Small intestine (tissue), 7 donors: ENCODE results near the gene CACNA1H. TPM values are rescaled to one million over a fixed set of nuclear protein-coding genes. Genes with fewer than 3 reads are reported as not detected.
A peak's percentile ranks its signal among the peaks of the same experiment; 100 is the strongest.
"Not testable (repeated sequence)": the region's sequence is repeated elsewhere in the genome, so short reads cannot be mapped to it uniquely, and the experiment has no call there.

ENCODE experiments used
- DNase-seq, 2 donors: peaks; one replicate each; pipeline versions ENCODE4 v3.0.0 to v3.0.0-alpha.2; 2013
- FAIRE-seq: peaks from 2 replicates; lab custom pipeline; 2012; peaks lifted over from hg19 to GRCh38; lab: Jason Lieb, UNC
- H3K27ac ChIP-seq, 3 donors: one replicate each; pipeline ENCODE4 v1.5.1; 2013; ENCODE audit warnings: low read length in 2 of 3, mild to moderate bottlenecking in 2 of 3, control low read depth in 1 of 3, inconsistent platforms in 1 of 3, low read depth in 1 of 3, moderate library complexity in 1 of 3
- H3K27me3 ChIP-seq, 3 donors: one replicate each; pipeline ENCODE4 v1.6.1; 2013; ENCODE audit warnings: low read length in 3 of 3, inconsistent platforms in 1 of 3; ENCODE audit not compliant: control insufficient read depth in 3 of 3, insufficient read depth in 3 of 3
- H3K36me3 ChIP-seq, 3 donors: one replicate each; pipeline ENCODE4 v1.6.1; 2013; ENCODE audit warnings: low read length in 3 of 3, inconsistent platforms in 1 of 3, low read depth in 1 of 3, mild to moderate bottlenecking in 1 of 3, moderate library complexity in 1 of 3; ENCODE audit not compliant: control insufficient read depth in 3 of 3, insufficient read depth in 2 of 3
- H3K4me1 ChIP-seq, 3 donors: one replicate each; pipeline ENCODE4 v1.6.1; 2013; ENCODE audit warnings: low read length in 2 of 3, inconsistent platforms in 1 of 3, low read depth in 1 of 3, mild to moderate bottlenecking in 1 of 3, moderate library complexity in 1 of 3; ENCODE audit not compliant: control insufficient read depth in 3 of 3, insufficient read depth in 2 of 3
- H3K4me3 ChIP-seq, 3 donors: one replicate each; pipeline ENCODE4 v1.5.1; 2013; ENCODE audit warnings: low read length in 3 of 3, control low read depth in 1 of 3, inconsistent platforms in 1 of 3, low read depth in 1 of 3, mild to moderate bottlenecking in 1 of 3, moderate library complexity in 1 of 3
- H3K9me3 ChIP-seq, 2 donors: one replicate each; pipeline ENCODE4 v1.6.1; 2013; ENCODE audit warnings: low read depth in 1 of 2, low read length in 1 of 2; ENCODE audit not compliant: control insufficient read depth in 2 of 2, insufficient read depth in 1 of 2
- WGBS, 3 donors: extraction: QIAGEN DNeasy Blood & Tissue Kit; methylation state at CpG; one replicate each; pipeline ENCODE4 v1.1.7; 2013; 5-methylcytosine and 5-hydroxymethylcytosine counted together
- polyA plus RNA-seq, 4 donors: library from polyadenylated mRNA; stranded (reverse) in 3 of 4; unstranded in 1 of 4; fragments of 200-250 nt in 3 of 4; fragments of 120-200 nt in 1 of 4; gene quantifications; one replicate each; pipeline versions ENCODE4 v1.2.1 to v1.2.3, GENCODE V29; 2013
- donor health status: healthy with polysubstance abuse.
- donor health status: control.
- donor health status: control.
- donor health status: Bipolar disorder and iron deficiency.
- donor health status: healthy.

CACNA1H gene
- polyA plus RNA-seq, 4 donors = 0.22 to 7.0 (median 3.2) TPM

DNA sequence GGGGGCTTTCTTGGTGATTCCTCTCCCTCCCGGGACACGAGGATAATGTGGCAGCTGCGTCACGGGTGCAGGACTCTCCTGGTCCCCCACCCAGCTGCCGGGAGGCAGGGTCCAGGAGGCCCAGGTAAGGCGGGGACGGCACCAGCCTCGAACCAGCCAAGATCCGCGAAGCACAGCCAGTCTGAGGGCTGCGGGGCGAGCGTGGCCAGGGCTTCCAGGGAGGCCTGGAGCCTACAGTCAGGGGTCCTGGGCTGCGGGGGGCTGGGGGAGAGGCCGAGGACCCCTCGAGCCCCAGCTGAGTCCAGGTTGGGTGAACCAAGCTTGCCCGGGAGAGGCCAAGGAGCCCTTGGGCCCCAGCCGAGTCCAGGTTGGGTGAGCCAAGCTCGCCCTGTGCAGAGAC lies 112.9 kb downstream of the CACNA1H start:
- Histone ChIP-seq H3K36me3 (no peaks in the 10 kb centered on the region), H3K27me3 (peaks cover 0 to 19% (median 3%) of the 10 kb centered on the region in 3 donors), H3K4me1 (peaks cover 0 to 2% (median 0%) of the 10 kb centered on the region in 3 donors), H3K4me3 (no peak overlapping the region), H3K27ac (no peak overlapping the region), H3K9me3 (no peaks in the 10 kb centered on the region)
- no peak for DNase-seq
- FAIRE-seq = no peak
- WGBS, 3 donors = 79 to 89% (median 82%) methylated on average over 15 to 19 of the region's 19 CpGs

DNA sequence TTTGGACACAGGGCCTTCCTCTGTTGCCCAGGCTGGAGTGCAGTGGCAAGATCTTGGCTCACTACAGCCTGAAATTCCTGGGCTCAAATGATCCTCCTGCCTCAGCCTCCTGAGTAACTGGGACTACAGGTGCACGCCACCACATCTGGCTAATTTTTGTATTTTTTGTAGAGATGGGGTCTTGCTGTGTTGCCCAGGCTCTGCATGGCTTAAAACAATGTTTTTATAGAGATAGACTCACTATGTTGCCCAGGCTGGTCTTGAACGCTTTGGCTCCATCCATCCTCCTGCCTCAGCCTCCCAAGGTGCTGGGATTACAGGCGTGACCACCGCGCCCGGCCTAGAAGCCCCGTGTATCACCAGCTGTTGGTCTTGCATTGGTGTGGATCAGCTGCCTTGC lies 116.5 kb downstream of the CACNA1H start:
- H3K9me3 ChIP-seq, H3K27ac ChIP-seq, H3K4me3 ChIP-seq, H3K27me3 ChIP-seq, DNase-seq, FAIRE-seq, H3K36me3 ChIP-seq: not testable (repeated sequence)
- 76 to 91% (median 82%) methylated on average over 7 of the region's 7 CpGs for WGBS, 3 donors
- peaks cover 0 to 17% (median 2%) of the 10 kb centered on the region in 3 donors for H3K4me1 ChIP-seq

DNA sequence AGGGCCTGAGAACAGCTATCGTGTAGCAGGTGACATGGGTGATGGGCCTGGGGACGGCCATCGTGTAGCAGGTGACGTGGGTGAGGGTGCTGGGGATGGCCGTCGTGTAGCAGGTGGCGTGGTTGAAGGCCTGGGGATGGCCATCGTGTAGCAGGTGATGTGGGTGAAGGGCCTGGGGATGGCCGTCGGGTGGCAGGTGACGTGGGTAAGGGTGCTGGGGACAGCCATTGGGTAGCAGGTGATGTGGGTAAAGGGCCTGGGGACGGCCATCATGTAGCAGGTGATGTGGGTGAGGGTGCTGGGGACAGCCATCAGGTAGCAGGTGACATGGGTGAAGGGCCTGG lies 118.4 kb downstream of the CACNA1H start:
- no peaks in the 10 kb centered on the region for H3K9me3 ChIP-seq
- 17 to 64% (median 31%) methylated on average over 12 of the region's 12 CpGs for WGBS, 3 donors
- peaks cover 0 to 1% (median 0%) of the 10 kb centered on the region in 3 donors for H3K27me3 ChIP-seq
- no peaks in the 10 kb centered on the region for H3K36me3 ChIP-seq
- peak in 1 of 2 donors; percentile 30 for DNase-seq
- peak overlapping the region in 1 of 3 donors; percentile 0 for H3K27ac ChIP-seq
- no peak overlapping the region for H3K4me3 ChIP-seq
- no peak for FAIRE-seq
- H3K4me1 ChIP-seq = peaks cover 0 to 17% (median 2%) of the 10 kb centered on the region in 3 donors

Other genes starting within 250 kb of the CACNA1H start
- 10 to 100 TPM in 1 of 4 donors, 1 to 10 TPM in 3; 8.2 to 18.0 (median 9.2) TPM for gene LMF1, start 182.1 kb upstream of the CACNA1H start, polyA plus RNA-seq
- gene SOX8, start 171.3 kb upstream of the CACNA1H start, polyA plus RNA-seq = 1 to 10 TPM in 2 of 4 donors, under 1 TPM in 1, not detected in 1; 0.27 to 2.1 (median 1.0) TPM
- gene SSTR5, start 80.4 kb upstream of the CACNA1H start, polyA plus RNA-seq = under 1 TPM in 2 of 4 donors, not detected in 2; 0.24 to 0.87 TPM
- gene C1QTNF8, start 56.9 kb upstream of the CACNA1H start, polyA plus RNA-seq = under 1 TPM in 1 of 4 donors, not detected in 3; 0.07 TPM
- 10 to 100 TPM in 2 of 4 donors, 1 to 10 TPM in 2; 3.3 to 40.9 (median 14.0) TPM for gene TPSG1, start 72.2 kb downstream of the CACNA1H start, polyA plus RNA-seq
- 10 to 100 TPM in 2 of 4 donors, 1 to 10 TPM in 1, under 1 TPM in 1; 0.47 to 58.7 (median 20.5) TPM for gene TPSB2, start 77.1 kb downstream of the CACNA1H start, polyA plus RNA-seq
- 10 to 100 TPM in 2 of 4 donors, 1 to 10 TPM in 1, under 1 TPM in 1; 0.10 to 50.5 (median 15.4) TPM for gene TPSAB1, start 87.6 kb downstream of the CACNA1H start, polyA plus RNA-seq
- gene TPSD1, start 103.0 kb downstream of the CACNA1H start, polyA plus RNA-seq = 1 to 10 TPM in 1 of 4 donors, under 1 TPM in 2, not detected in 1; 0.06 to 1.3 (median 0.81) TPM
- 100 to 1,000 TPM in 1 of 4 donors, 10 to 100 TPM in 3; 38.7 to 123 (median 64.8) TPM for gene UBE2I, start 156.5 kb downstream of the CACNA1H start, polyA plus RNA-seq
- gene BAIAP3, start 180.5 kb downstream of the CACNA1H start, polyA plus RNA-seq = 10 to 100 TPM in 1 of 4 donors, 1 to 10 TPM in 3; 4.5 to 10.5 (median 7.0) TPM
- 10 to 100 TPM; 38.7 to 67.8 (median 57.3) TPM for gene TSR3, start 198.8 kb downstream of the CACNA1H start, polyA plus RNA-seq
- 10 to 100 TPM; 34.3 to 84.7 (median 43.9) TPM for gene GNPTG, start 198.8 kb downstream of the CACNA1H start, polyA plus RNA-seq